Activated T-helper 17 cell treated with anti-CD3 and anti-CD28 coated beads, Interleukin-2, amount 50 U/mL, for 72 hours (primary cell): ENCODE measurements around the gene DIPK1B. TPM values are rescaled to one million over a fixed set of nuclear protein-coding genes. Genes with fewer than 3 reads are reported as not detected.

Experiments
- ATAC-seq: fragments of 150-1000 bp; cut with Tn5 transposase; replicated peaks from 2 replicates; pipeline ENCODE4 v1.10.0; 2021; ENCODE audit warnings: mild to moderate bottlenecking, moderate library complexity
- H3K27ac Mint-ChIP-seq: one replicate; pipeline ENCODE4 v1.8.0; 2022; ENCODE audit warnings: mixed read lengths
- H3K27me3 Mint-ChIP-seq: one replicate; pipeline ENCODE4 v1.8.0; 2022; ENCODE audit warnings: mixed read lengths
- H3K36me3 Mint-ChIP-seq: one replicate; pipeline ENCODE4 v1.8.0; 2022; ENCODE audit warnings: low read depth, mild to moderate bottlenecking, mixed read lengths
- H3K4me1 Mint-ChIP-seq: one replicate; pipeline ENCODE4 v1.8.0; 2022; ENCODE audit warnings: mixed read lengths
- H3K4me3 Mint-ChIP-seq: one replicate; pipeline ENCODE4 v1.8.0; 2022; ENCODE audit warnings: mild to moderate bottlenecking, mixed read lengths
- H3K9me3 Mint-ChIP-seq: one replicate; pipeline ENCODE4 v1.8.0; 2022; ENCODE audit warnings: mixed read lengths
- total RNA-seq, 2 donors: library from RNA; stranded (reverse); gene quantifications; one replicate each; pipeline ENCODE4 v1.2.3, GENCODE V29; 2022

Gene DIPK1B
- total RNA-seq, 2 donors from 2014 or later, result not detected

- Mint-ChIP-seq H3K4me3 (no peak overlapping the region), H3K27me3 (peaks cover 8% of the 10 kb centered on the region), H3K36me3 (no peaks in the 10 kb centered on the region), H3K27ac (no peak overlapping the region), H3K9me3 (no peaks in the 10 kb centered on the region), H3K4me1 (peaks cover 10% of the 10 kb centered on the region)
- ATAC-seq, result peak; percentile 51
These were observed 57.4 kb downstream of the DIPK1B start for GRCh38 chr9:136769710-136770191.

- Mint-ChIP-seq H3K27me3 (peaks cover 10% of the 10 kb centered on the region), H3K36me3 (no peaks in the 10 kb centered on the region), H3K4me1 (peaks cover 6% of the 10 kb centered on the region), H3K9me3 (no peaks in the 10 kb centered on the region), H3K27ac (no peak overlapping the region), H3K4me3 (no peak overlapping the region)
- ATAC-seq, result no peak
These were observed 59.6 kb downstream of the DIPK1B start for GRCh38 chr9:136771907-136772415.

GRCh38 chr9:136773386-136774044, 61.1 kb downstream of the DIPK1B start:
- peak; percentile 85 for ATAC-seq
- H3K9me3 Mint-ChIP-seq, result no peaks in the 10 kb centered on the region
- no peak overlapping the region for H3K27ac Mint-ChIP-seq
- H3K27me3 Mint-ChIP-seq, result peaks cover 15% of the 10 kb centered on the region
- peak overlapping the region; percentile 26 for H3K4me3 Mint-ChIP-seq
- peaks cover 4% of the 10 kb centered on the region for H3K4me1 Mint-ChIP-seq
- no peaks in the 10 kb centered on the region for H3K36me3 Mint-ChIP-seq

Other genes starting within 250 kb of the DIPK1B start
- 10 to 100 TPM; 56.0 to 85.3 TPM for gene SEC16A, start 229.5 kb upstream of the DIPK1B start, total RNA-seq
- gene NOTCH1, start 166.5 kb upstream of the DIPK1B start, total RNA-seq, result 10 to 100 TPM; 63.8 to 65.9 TPM
- 1 to 10 TPM in 1 of 2 donors, under 1 TPM in 1; 0.78 to 1.0 TPM for gene EGFL7, start 49.7 kb upstream of the DIPK1B start, total RNA-seq
- 10 to 100 TPM; 14.6 to 15.6 TPM for gene AGPAT2, start 25.1 kb upstream of the DIPK1B start, total RNA-seq
- 1 to 10 TPM; 1.0 to 1.8 TPM for gene LCN10, start 30.4 kb downstream of the DIPK1B start, total RNA-seq
- not detected for gene LCN6, start 36.0 kb downstream of the DIPK1B start, total RNA-seq
- gene LCN8, start 45.7 kb downstream of the DIPK1B start, total RNA-seq, result not detected
- not detected for gene LCN15, start 51.9 kb downstream of the DIPK1B start, total RNA-seq
- gene TMEM141, start 78.8 kb downstream of the DIPK1B start, total RNA-seq, result 10 to 100 TPM; 30.1 to 30.7 TPM
- gene CCDC183, start 83.8 kb downstream of the DIPK1B start, total RNA-seq, result 1 to 10 TPM in 1 of 2 donors, under 1 TPM in 1; 0.41 to 2.1 TPM
- gene RABL6, start 95.4 kb downstream of the DIPK1B start, total RNA-seq, result 100 to 1,000 TPM in 1 of 2 donors, 10 to 100 TPM in 1; 51.5 to 108 TPM
- 10 to 100 TPM in 1 of 2 donors, 1 to 10 TPM in 1; 4.3 to 12.9 TPM for gene AJM1, start 129.9 kb downstream of the DIPK1B start, total RNA-seq
- 100 to 1,000 TPM; 138 to 194 TPM for gene PHPT1, start 136.8 kb downstream of the DIPK1B start, total RNA-seq
- 10 to 100 TPM; 18.6 to 27.4 TPM for gene MAMDC4, start 139.8 kb downstream of the DIPK1B start, total RNA-seq
- gene EDF1, start 153.7 kb downstream of the DIPK1B start, total RNA-seq, result 100 to 1,000 TPM; 221 to 265 TPM
- 10 to 100 TPM; 54.4 to 56.8 TPM for gene TRAF2, start 173.9 kb downstream of the DIPK1B start, total RNA-seq
- 10 to 100 TPM; 91.0 to 99.2 TPM for gene FBXW5, start 232.2 kb downstream of the DIPK1B start, total RNA-seq
- gene C8G, start 232.7 kb downstream of the DIPK1B start, total RNA-seq, result 1 to 10 TPM in 1 of 2 donors, not detected in 1; 3.1 TPM
- gene LCN12, start 239.7 kb downstream of the DIPK1B start, total RNA-seq, result 1 to 10 TPM in 1 of 2 donors, under 1 TPM in 1; 0.54 to 2.4 TPM